Measurements from ENCODE around the gene PPP2CA. TPM values are rescaled to one million over a fixed set of nuclear protein-coding genes. Genes with fewer than 3 reads are reported as not detected.
"Not testable (repeated sequence)": the region's sequence is repeated elsewhere in the genome, so short reads cannot be mapped to it uniquely, and the experiment has no call there.

The PPP2CA gene
- total RNA-seq, 2 experiments from 2014 or later = 158 to 167 TPM

GRCh38 chr5:134153657-134154056, 72.2 kb downstream of the PPP2CA start:
- DNase-seq (no peak), ATAC-seq (no peak)
- H3K4me3 Mint-ChIP-seq = no peak overlapping the region
- H3K4me1 Mint-ChIP-seq (ENCODE audit: low read depth) = peaks cover 28% of the 10 kb centered on the region
- ChIA-PET CTCF (interaction anchor here (0.7 to 26.6 kb wide), 10 partner anchors 11 to 135 kb away, joined by 3 to 618 read pairs (median 6); no protein-coding TSS in a partner anchor), POLR2A (interaction anchor here (0.6 to 2.7 kb wide), 5 partner anchors 9 to 371 kb away, joined by 3 to 25 read pairs (median 3); partner anchors contain the start of genes PPP2CA and SKP1)
- H3K27ac Mint-ChIP-seq = no peak overlapping the region
- no peaks in the 10 kb centered on the region for H3K9me3 Mint-ChIP-seq (ENCODE audit: insufficient read depth)
- no peaks in the 10 kb centered on the region for H3K27me3 Mint-ChIP-seq (ENCODE audit: low read depth)
- peaks cover 57% of the 10 kb centered on the region for H3K36me3 Mint-ChIP-seq (ENCODE audit: low read depth)

DNA sequence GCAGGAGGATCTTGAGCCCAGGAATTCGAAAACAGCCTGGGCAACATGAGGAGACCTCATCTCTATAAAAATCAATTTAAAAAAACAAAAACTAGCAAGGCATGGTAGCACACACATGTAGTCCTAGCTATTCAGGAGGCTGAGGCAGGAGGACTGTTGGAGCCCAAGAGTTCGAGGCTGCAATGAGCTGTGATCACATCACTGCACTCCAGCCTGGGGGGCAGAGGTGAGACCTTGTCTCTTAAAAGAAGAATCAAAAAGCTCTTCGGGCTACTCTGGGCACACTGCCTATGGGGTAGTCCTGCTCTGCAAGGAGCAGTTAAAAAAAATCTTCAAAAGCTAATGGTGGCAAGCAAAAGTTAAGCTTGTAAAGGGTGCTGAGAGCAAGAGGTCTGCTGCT, 72.6 kb downstream of the PPP2CA start:
- POLR2A ChIA-PET = interaction anchor here (0.6 to 2.7 kb wide), 6 partner anchors 9 to 372 kb away, joined by 3 to 25 read pairs (median 3); partner anchors contain the start of genes PPP2CA and SKP1
- H3K27ac Mint-ChIP-seq = no peak overlapping the region
- no peak overlapping the region for H3K4me3 Mint-ChIP-seq
- no peak for ATAC-seq
- CTCF ChIA-PET = interaction anchor here (0.7 to 26.6 kb wide), 11 partner anchors 8 to 135 kb away, joined by 3 to 618 read pairs (median 4); no protein-coding TSS in a partner anchor
- peaks cover 54% of the 10 kb centered on the region for H3K36me3 Mint-ChIP-seq (ENCODE audit: low read depth)
- no peaks in the 10 kb centered on the region for H3K9me3 Mint-ChIP-seq (ENCODE audit: insufficient read depth)
- DNase-seq = peak; percentile 16
- H3K4me1 Mint-ChIP-seq (ENCODE audit: low read depth) = peaks cover 28% of the 10 kb centered on the region
- H3K27me3 Mint-ChIP-seq (ENCODE audit: low read depth) = no peaks in the 10 kb centered on the region

DNA sequence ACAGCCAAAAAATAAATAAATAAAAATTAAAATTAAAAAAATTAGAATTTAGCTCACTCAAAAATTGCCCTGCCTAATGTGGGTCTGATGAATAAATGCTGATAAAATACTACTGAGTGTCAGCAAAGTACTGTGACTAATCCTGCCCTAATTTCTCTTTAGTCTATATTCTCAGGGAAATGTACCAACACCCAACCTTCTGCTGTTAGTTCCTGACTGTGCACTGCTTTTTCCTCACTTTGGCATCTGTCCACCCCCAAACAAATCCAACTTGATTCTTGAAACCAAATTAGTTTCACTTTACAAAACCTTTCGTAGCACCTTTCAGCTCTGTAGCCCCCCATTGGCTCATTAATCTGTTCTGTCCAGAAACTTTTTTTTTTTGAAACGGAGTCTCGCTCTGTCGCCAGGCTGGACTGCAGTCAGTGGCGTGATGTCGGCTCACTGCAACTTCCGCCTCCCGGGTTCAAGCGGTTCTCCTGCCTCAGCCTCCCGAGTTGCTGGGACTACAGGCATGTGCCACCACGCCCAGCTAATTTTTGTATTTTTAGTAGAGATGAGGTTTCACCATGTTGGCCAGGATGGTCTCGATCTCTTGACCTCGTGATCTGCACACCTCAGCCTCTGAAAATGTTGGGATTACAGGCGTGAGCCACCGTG, 73.6 kb downstream of the PPP2CA start:
- POLR2A ChIA-PET = interaction anchor here (0.5 to 2.7 kb wide), 5 partner anchors 8 to 164 kb away, joined by 3 to 25 read pairs (median 3); partner anchors contain the start of gene SKP1
- Mint-ChIP-seq H3K4me1 (ENCODE audit: low read depth) (peaks cover 28% of the 10 kb centered on the region), H3K36me3 (ENCODE audit: low read depth) (peaks cover 50% of the 10 kb centered on the region)
- not testable (repeated sequence) for ATAC-seq; H3K27me3 Mint-ChIP-seq (ENCODE audit: low read depth); H3K4me3 Mint-ChIP-seq; H3K9me3 Mint-ChIP-seq (ENCODE audit: insufficient read depth); H3K27ac Mint-ChIP-seq
- CTCF ChIA-PET = interaction anchor here (1.2 to 26.6 kb wide), 6 partner anchors 9 to 126 kb away, joined by 3 to 618 read pairs (median 15); no protein-coding TSS in a partner anchor
- DNase-seq = peak; percentile 9

DNA sequence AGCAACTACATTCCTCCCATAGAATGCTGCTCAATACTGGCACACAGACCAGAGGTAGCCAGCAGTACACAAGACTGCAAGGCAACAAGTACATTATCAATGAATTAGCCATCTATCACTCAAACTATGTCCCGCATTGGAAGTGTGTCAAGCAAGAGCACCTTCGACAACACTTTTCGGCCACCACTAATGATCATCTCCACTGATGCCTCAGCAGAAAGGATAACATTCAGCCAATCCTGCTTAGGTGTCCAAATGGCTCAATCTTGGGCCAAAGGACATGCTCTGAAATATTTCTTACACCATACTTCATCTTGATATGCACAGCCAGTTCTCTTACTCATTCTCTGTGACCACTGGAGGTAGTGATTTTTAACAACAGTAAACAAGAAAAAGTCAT, 74.2 kb downstream of the PPP2CA start:
- no peak overlapping the region for H3K4me3 Mint-ChIP-seq
- H3K27ac Mint-ChIP-seq = no peak overlapping the region
- peaks cover 54% of the 10 kb centered on the region for H3K36me3 Mint-ChIP-seq (ENCODE audit: low read depth)
- ATAC-seq (no peak), DNase-seq (peak; percentile 15)
- ChIA-PET CTCF (interaction anchor here (1.4 to 26.6 kb wide), 6 partner anchors 11 to 108 kb away, joined by 3 to 618 read pairs (median 17); no protein-coding TSS in a partner anchor), POLR2A (interaction anchor here (1.0 to 2.7 kb wide), 7 partner anchors 17 to 146 kb away, joined by 3 to 23 read pairs (median 5); partner anchors contain the start of genes SKP1 and VDAC1)
- peaks cover 28% of the 10 kb centered on the region for H3K4me1 Mint-ChIP-seq (ENCODE audit: low read depth)
- H3K9me3 Mint-ChIP-seq (ENCODE audit: insufficient read depth) = no peaks in the 10 kb centered on the region
- H3K27me3 Mint-ChIP-seq (ENCODE audit: low read depth) = no peaks in the 10 kb centered on the region

DNA sequence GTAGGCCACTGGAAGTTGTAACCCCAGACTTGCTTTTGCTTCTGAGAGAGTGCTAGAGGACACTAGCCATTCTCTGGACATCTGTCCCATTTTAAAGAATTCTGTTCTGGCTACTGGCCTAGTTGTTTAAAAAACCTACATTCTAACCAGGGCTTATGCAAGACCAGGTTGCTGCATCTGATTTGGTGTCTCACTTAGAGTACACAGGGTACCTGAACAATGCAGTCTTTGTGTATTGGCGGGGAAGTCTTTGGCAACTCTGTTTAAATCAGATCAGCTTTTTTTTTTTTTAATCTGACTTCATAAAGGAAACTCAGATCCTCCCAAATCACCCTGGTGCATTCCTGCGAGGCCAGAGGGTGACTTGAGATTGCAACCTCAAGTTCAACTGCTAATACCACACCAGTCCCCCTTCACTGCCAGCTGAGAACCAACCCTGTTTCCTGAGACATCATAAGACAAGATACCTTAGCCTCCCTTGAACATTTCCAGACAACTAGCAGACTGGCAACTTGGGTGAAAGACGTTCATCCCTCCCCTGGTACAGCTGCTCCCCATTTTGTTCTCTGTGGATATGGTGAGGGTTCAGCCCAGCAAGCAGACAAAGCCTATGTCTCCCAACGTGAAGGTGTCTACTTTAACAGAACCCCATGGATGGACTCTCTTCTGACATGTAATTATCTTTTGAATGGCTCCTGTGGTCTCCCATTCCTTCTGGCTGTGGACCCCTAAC, 76.1 kb downstream of the PPP2CA start:
- Mint-ChIP-seq H3K4me1 (ENCODE audit: low read depth) (peaks cover 42% of the 10 kb centered on the region), H3K36me3 (ENCODE audit: low read depth) (peaks cover 63% of the 10 kb centered on the region), H3K9me3 (ENCODE audit: insufficient read depth) (no peaks in the 10 kb centered on the region), H3K4me3 (no peak overlapping the region), H3K27me3 (ENCODE audit: low read depth) (no peaks in the 10 kb centered on the region), H3K27ac (peak overlapping the region; percentile 79)
- CTCF ChIA-PET = interaction anchor here (1.2 to 26.6 kb wide), 10 partner anchors 9 to 125 kb away, joined by 3 to 618 read pairs (median 6); no protein-coding TSS in a partner anchor
- peak; percentile 19 for DNase-seq
- ATAC-seq = no peak
- POLR2A ChIA-PET = interaction anchor here (0.6 to 2.7 kb wide), 9 partner anchors 12 to 140 kb away, joined by 3 to 23 read pairs (median 3); partner anchors contain the start of gene SKP1

- H3K27ac Mint-ChIP-seq = no peak overlapping the region
- POLR2A ChIA-PET = interaction anchor here (0.6 to 2.7 kb wide), 7 partner anchors 12 to 107 kb away, joined by 3 to 23 read pairs (median 3); partner anchors contain the start of gene SKP1
- H3K27me3 Mint-ChIP-seq (ENCODE audit: low read depth) = no peaks in the 10 kb centered on the region
- no peak for ATAC-seq
- DNase-seq = peak; percentile 14
- H3K9me3 Mint-ChIP-seq (ENCODE audit: insufficient read depth) = no peaks in the 10 kb centered on the region
- peaks cover 43% of the 10 kb centered on the region for H3K4me1 Mint-ChIP-seq (ENCODE audit: low read depth)
- H3K4me3 Mint-ChIP-seq = no peak overlapping the region
- CTCF ChIA-PET = interaction anchor here (1.8 to 26.6 kb wide), 3 partner anchors 8 to 106 kb away, joined by 5 to 618 read pairs (median 24); no protein-coding TSS in a partner anchor
- peaks cover 63% of the 10 kb centered on the region for H3K36me3 Mint-ChIP-seq (ENCODE audit: low read depth)
These were observed 76.8 kb downstream of the PPP2CA start for GRCh38 chr5:134148986-134149539.

DNA sequence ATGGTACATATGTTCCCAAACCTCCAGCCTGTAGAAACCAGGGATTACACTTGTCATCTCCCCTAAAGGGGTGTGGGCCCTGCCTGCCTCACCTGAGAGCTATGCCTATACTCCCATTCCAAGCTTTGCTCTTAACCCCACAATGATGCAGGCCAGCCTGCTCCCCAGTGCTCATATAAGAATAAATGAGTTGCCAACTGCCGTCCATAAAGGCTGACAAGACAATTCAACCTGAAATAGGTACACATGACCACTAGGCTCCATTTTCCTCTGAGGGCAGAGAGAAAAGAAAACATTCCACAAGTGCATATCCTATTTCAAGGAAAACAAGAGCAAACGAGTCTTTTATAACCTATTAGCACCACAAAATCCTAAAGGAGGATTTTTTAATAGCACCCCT, 77.6 kb downstream of the PPP2CA start:
- Mint-ChIP-seq H3K4me1 (ENCODE audit: low read depth) (peaks cover 39% of the 10 kb centered on the region), H3K27ac (peak overlapping the region; percentile 40), H3K9me3 (ENCODE audit: insufficient read depth) (no peaks in the 10 kb centered on the region), H3K36me3 (ENCODE audit: low read depth) (peaks cover 56% of the 10 kb centered on the region), H3K4me3 (no peak overlapping the region), H3K27me3 (ENCODE audit: low read depth) (no peaks in the 10 kb centered on the region)
- ChIA-PET POLR2A (interaction anchor here (1.0 to 1.6 kb wide), 3 partner anchors 13 to 95 kb away, joined by 3 to 5 read pairs (median 3); no protein-coding TSS in a partner anchor), CTCF (interaction anchor here (1.2 to 26.6 kb wide), 4 partner anchors 11 to 121 kb away, joined by 4 to 618 read pairs (median 13); no protein-coding TSS in a partner anchor)
- no peak for DNase-seq
- ATAC-seq = no peak

- ATAC-seq = no peak
- Mint-ChIP-seq H3K4me1 (ENCODE audit: low read depth) (peaks cover 37% of the 10 kb centered on the region), H3K4me3 (no peak overlapping the region), H3K27ac (no peak overlapping the region), H3K9me3 (ENCODE audit: insufficient read depth) (no peaks in the 10 kb centered on the region), H3K27me3 (ENCODE audit: low read depth) (no peaks in the 10 kb centered on the region), H3K36me3 (ENCODE audit: low read depth) (peaks cover 61% of the 10 kb centered on the region)
- no peak for DNase-seq
- CTCF ChIA-PET = interaction anchor here (0.7 to 26.6 kb wide), 13 partner anchors 9 to 167 kb away, joined by 3 to 618 read pairs (median 3); partner anchors contain the start of gene SKP1
- POLR2A ChIA-PET = interaction anchor here (0.6 to 1.9 kb wide), 7 partner anchors 14 to 178 kb away, joined by 3 to 6 read pairs (median 4); no protein-coding TSS in a partner anchor
These were observed 79.0 kb downstream of the PPP2CA start for GRCh38 chr5:134146651-134147518.

GRCh38 chr5:134145779-134146581, 79.9 kb downstream of the PPP2CA start:
- Mint-ChIP-seq H3K4me1 (ENCODE audit: low read depth) (peaks cover 31% of the 10 kb centered on the region), H3K9me3 (ENCODE audit: insufficient read depth) (no peaks in the 10 kb centered on the region)
- POLR2A ChIA-PET = interaction anchor here (1.0 to 1.9 kb wide), 7 partner anchors 12 to 177 kb away, joined by 3 to 6 read pairs (median 4); no protein-coding TSS in a partner anchor

More at GRCh38 chr5:134145779-134146581, 79.9 kb downstream of the PPP2CA start:
- ATAC-seq (peak; percentile 77), DNase-seq (peak; percentile 87)
- peaks cover 65% of the 10 kb centered on the region for H3K36me3 Mint-ChIP-seq (ENCODE audit: low read depth)
- H3K27me3 Mint-ChIP-seq (ENCODE audit: low read depth) = no peaks in the 10 kb centered on the region
- H3K4me3 Mint-ChIP-seq = no peak overlapping the region
- no peak overlapping the region for H3K27ac Mint-ChIP-seq
- CTCF ChIA-PET = interaction anchor here (0.9 to 26.6 kb wide), 11 partner anchors 9 to 166 kb away, joined by 3 to 618 read pairs (median 4); partner anchors contain the start of gene SKP1
